HFFc6 (cell line): ENCODE results near the gene ASB10. TPM values are rescaled to one million over a fixed set of nuclear protein-coding genes. Genes with fewer than 3 reads are reported as not detected.

Experiments
- DNase-seq: peaks from one replicate; pipeline ENCODE4 v3.0.0-alpha.2; 2018
- H3K27ac Mint-ChIP-seq: 2 replicates; pipeline ENCODE4 v1.8.0; 2020; ENCODE audit warnings: mild to moderate bottlenecking, mixed read lengths
- H3K27me3 Mint-ChIP-seq: 2 replicates; pipeline ENCODE4 v1.8.0; 2021; ENCODE audit warnings: mild to moderate bottlenecking, moderate library complexity, mixed read lengths; ENCODE audit not compliant: insufficient read depth
- H3K36me3 Mint-ChIP-seq: 2 replicates; pipeline ENCODE4 v1.8.0; 2021; ENCODE audit warnings: low read depth, mixed read lengths
- H3K4me1 Mint-ChIP-seq: 2 replicates; pipeline ENCODE4 v1.8.0; 2020; ENCODE audit warnings: low read depth, mixed read lengths
- H3K4me3 Mint-ChIP-seq: 2 replicates; pipeline ENCODE4 v1.8.0; 2020; ENCODE audit warnings: mild to moderate bottlenecking, moderate library complexity, mixed read lengths
- H3K9me3 Mint-ChIP-seq: 2 replicates; pipeline ENCODE4 v1.8.0; 2020; ENCODE audit warnings: mild to moderate bottlenecking, mixed read lengths
- CTCF ChIP-seq: fragments of 200-600 bp; sonication (generic); IDR thresholded peaks from 2 replicates; pipeline ENCODE4 v1.5.0; 2021; ENCODE audit warnings: antibody characterized with exemption, mild to moderate bottlenecking
- total RNA-seq, 6 experiments: library from RNA; stranded (reverse); fragmentation: NEBNext Ultra II Directional; extraction: Animal tissue kit (Norgen Biotek cat#: 25700); gene quantifications; 2 replicates in 1 of 6; 3 replicates in 5 of 6; pipeline ENCODE4 v1.2.3, GENCODE V29; 2021

ASB10 gene
- total RNA-seq, 6 experiments from 2014 or later, result not detected

GRCh38 chr7:151130741-151131157 is 56.3 kb downstream of the ASB10 start:
- H3K4me3 Mint-ChIP-seq, result no peak overlapping the region

GRCh38 chr7:151129960-151130591 is 57.0 kb downstream of the ASB10 start:
- peaks cover 3% of the 10 kb centered on the region for H3K27me3 Mint-ChIP-seq
- H3K27ac Mint-ChIP-seq, result peak overlapping the region; percentile 14; the same call in 1 of the 2 replicates
- H3K36me3 Mint-ChIP-seq, result no peaks in the 10 kb centered on the region
- H3K9me3 Mint-ChIP-seq, result no peaks in the 10 kb centered on the region
- H3K4me3 Mint-ChIP-seq, result no peak overlapping the region
- DNase-seq, result no peak
- H3K4me1 Mint-ChIP-seq, result peaks cover 5% of the 10 kb centered on the region; the same call in 1 of the 2 replicates
- TF ChIP-seq CTCF, result no peak

More at GRCh38 chr7:151130741-151131157, 56.3 kb downstream of the ASB10 start:
- H3K27me3 Mint-ChIP-seq, result peaks cover 1% of the 10 kb centered on the region
- H3K36me3 Mint-ChIP-seq, result no peaks in the 10 kb centered on the region
- no peak for DNase-seq
- no peak for TF ChIP-seq CTCF
- no peak overlapping the region for H3K27ac Mint-ChIP-seq
- H3K9me3 Mint-ChIP-seq, result no peaks in the 10 kb centered on the region
- peaks cover 1% of the 10 kb centered on the region; the same call in 1 of the 2 replicates for H3K4me1 Mint-ChIP-seq

GRCh38 chr7:151129117-151129959 is 57.7 kb downstream of the ASB10 start:
- Mint-ChIP-seq H3K9me3 (no peaks in the 10 kb centered on the region), H3K4me3 (no peak overlapping the region), H3K4me1 (peaks cover 5% of the 10 kb centered on the region; the same call in 1 of the 2 replicates), H3K27ac (no peak overlapping the region), H3K36me3 (peaks cover 3% of the 10 kb centered on the region; the same call in 1 of the 2 replicates), H3K27me3 (peaks cover 3% of the 10 kb centered on the region)
- TF ChIP-seq CTCF, result no peak
- DNase-seq, result no peak

- peaks cover 4% of the 10 kb centered on the region; the same call in 1 of the 2 replicates for H3K27me3 Mint-ChIP-seq
Measured at GRCh38 chr7:151128716-151129115, 58.3 kb downstream of the ASB10 start.

More at GRCh38 chr7:151128716-151129115, 58.3 kb downstream of the ASB10 start:
- H3K4me3 Mint-ChIP-seq, result no peak overlapping the region
- peaks cover 9% of the 10 kb centered on the region; the same call in 1 of the 2 replicates for H3K36me3 Mint-ChIP-seq
- no peaks in the 10 kb centered on the region for H3K9me3 Mint-ChIP-seq
- peaks cover 5% of the 10 kb centered on the region; the same call in 1 of the 2 replicates for H3K4me1 Mint-ChIP-seq
- no peak for DNase-seq
- TF ChIP-seq CTCF, result no peak
- H3K27ac Mint-ChIP-seq, result no peak overlapping the region
